HepG2 (cell line): Measurements from ENCODE around the gene OAF. TPM values are rescaled to one million over a fixed set of nuclear protein-coding genes. Genes with fewer than 3 reads are reported as not detected.
A peak's percentile ranks its signal among the peaks of the same experiment; 100 is the strongest.

Source experiments
- CREBL2 ChIP-seq: sonication (generic); formaldehyde crosslinking; IDR thresholded peaks from 2 replicates; pipeline ENCODE4 v1.8.1; 2023; ENCODE audit warnings: missing genetic modification reagents, mild to moderate bottlenecking, borderline replicate concordance
- DBP ChIP-seq: sonication (generic); formaldehyde crosslinking; IDR thresholded peaks from 2 replicates; pipeline ENCODE4 v1.4.0; 2020; ENCODE audit warnings: missing genetic modification reagents; ENCODE audit errors: not compliant biosample characterization
- ELF4 ChIP-seq: sonication (generic); formaldehyde crosslinking; IDR thresholded peaks from 2 replicates; pipeline ENCODE4 v1.5.0; 2020; ENCODE audit warnings: missing genetic modification reagents, mild to moderate bottlenecking, moderate library complexity, borderline replicate concordance
- FOXA1 ChIP-seq, 2 experiments: fragments of 450-650 bp in 1 of 2; sonication (generic) in 1 of 2; formaldehyde crosslinking in 1 of 2; IDR thresholded peaks; 2 replicates each; pipeline versions ENCODE4 v1.4.0 to v1.6.1; 2016 to 2020; ENCODE audit warnings: missing genetic modification reagents in 1 of 2
- HNF1B ChIP-seq: sonication (generic); formaldehyde crosslinking; IDR thresholded peaks from 2 replicates; pipeline ENCODE4 v1.5.1; 2020; ENCODE audit warnings: mild to moderate bottlenecking, moderate library complexity, missing genetic modification reagents
- HNF4G ChIP-seq, 2 experiments: sonication (generic) in 1 of 2; formaldehyde crosslinking in 1 of 2; IDR thresholded peaks; 2 replicates each; pipeline versions ENCODE4 v1.4.0 to v1.6.1; 2011 to 2020; ENCODE audit warnings: borderline replicate concordance in 2 of 2, low read depth in 2 of 2, mild to moderate bottlenecking in 2 of 2, low read length in 1 of 2, missing genetic modification reagents in 1 of 2, moderate library complexity in 1 of 2
- JUND ChIP-seq: sonication (generic); formaldehyde crosslinking; IDR thresholded peaks from 2 replicates; pipeline ENCODE4 v1.8.0; 2022; ENCODE audit warnings: mild to moderate bottlenecking, missing genetic modification reagents
- MTF1 ChIP-seq: sonication (generic); formaldehyde crosslinking; IDR thresholded peaks from 2 replicates; pipeline ENCODE4 v1.5.0; 2020; ENCODE audit warnings: missing genetic modification reagents
- PCBP2 ChIP-seq: fragments of 200-400 bp; formaldehyde crosslinking; optimal IDR thresholded peaks from 2 replicates; pipeline ENCODE3; 2018; ENCODE audit warnings: low read length, low read depth; ENCODE audit not compliant: poor library complexity, severe bottlenecking
- RXRA ChIP-seq: sonication (generic); formaldehyde crosslinking; IDR thresholded peaks from 2 replicates; pipeline ENCODE4 v1.5.1; 2020; ENCODE audit warnings: missing genetic modification reagents
- STAG1 ChIP-seq: sonication (generic); formaldehyde crosslinking; IDR thresholded peaks from 2 replicates; pipeline ENCODE4 v1.4.0; 2020; ENCODE audit warnings: missing genetic modification reagents
- TBX3 ChIP-seq: fragments of 450-650 bp; IDR thresholded peaks from 2 replicates; pipeline ENCODE4 v1.6.1; 2017; ENCODE audit warnings: antibody characterized with exemption, mild to moderate bottlenecking, inconsistent platforms, borderline replicate concordance
- TEAD3 ChIP-seq: optimal IDR thresholded peaks from 2 replicates; pipeline ENCODE3; 2016; ENCODE audit warnings: borderline replicate concordance
- WIZ ChIP-seq: sonication (generic); formaldehyde crosslinking; IDR thresholded peaks from 2 replicates; pipeline ENCODE4 v1.5.1; 2020; ENCODE audit warnings: mild to moderate bottlenecking, missing genetic modification reagents
- ZEB1 ChIP-seq: IDR thresholded peaks from 2 replicates; pipeline ENCODE4 v1.6.1; 2012; ENCODE audit warnings: mild to moderate bottlenecking, low read depth, inconsistent platforms; ENCODE audit not compliant: insufficient replicate concordance
- ZMAT5 ChIP-seq: sonication (generic); formaldehyde crosslinking; IDR thresholded peaks from 2 replicates; pipeline ENCODE4 v1.5.0; 2020; ENCODE audit warnings: mild to moderate bottlenecking, low read depth, missing genetic modification reagents, borderline replicate concordance
- ZNF207 ChIP-seq: fragments of 450-650 bp; IDR thresholded peaks from 2 replicates; pipeline ENCODE4 v1.6.1; 2016; ENCODE audit warnings: antibody characterized with exemption, borderline replicate concordance
- ZNF660 ChIP-seq: sonication (generic); formaldehyde crosslinking; IDR thresholded peaks from 2 replicates; pipeline ENCODE4 v1.5.1; 2020; ENCODE audit warnings: mild to moderate bottlenecking, low read depth, missing genetic modification reagents, borderline replicate concordance
- ZNF687 ChIP-seq: sonication (generic); formaldehyde crosslinking; IDR thresholded peaks from 2 replicates; pipeline ENCODE4 v1.5.1; 2020; ENCODE audit warnings: mild to moderate bottlenecking, missing genetic modification reagents, moderate library complexity
- ZNF775 ChIP-seq: sonication (generic); formaldehyde crosslinking; IDR thresholded peaks from 2 replicates; pipeline ENCODE4 v1.4.0; 2020; ENCODE audit warnings: missing genetic modification reagents, mild to moderate bottlenecking, moderate library complexity, borderline replicate concordance
- ZNF780A ChIP-seq: sonication (generic); formaldehyde crosslinking; IDR thresholded peaks from 2 replicates; pipeline ENCODE4 v1.8.0; 2022; ENCODE audit warnings: mild to moderate bottlenecking, missing genetic modification reagents, moderate library complexity
- polyA plus RNA-seq, 8 experiments: library from polyadenylated mRNA; depleted of rRNA in 3 of 8; stranded (reverse) in 7 of 8; unstranded in 1 of 8; fragments of >200 nt; fragmentation: Illumina TruSeq in 4 of 8; extraction: Trizol in 4 of 8; gene quantifications; 2 replicates each; pipeline versions ENCODE4 v1.2.1 to v1.2.3, GENCODE V29; 2011 to 2016; ENCODE audit warnings: low read depth in 4 of 8, missing spikeins in 1 of 8, mixed read lengths in 1 of 8; ENCODE audit not compliant: insufficient read depth in 1 of 8
- total RNA-seq, 5 experiments: library from RNA; depleted of rRNA; stranded (reverse); fragments of >200 nt; fragmentation: Illumina TruSeq; extraction: Trizol; gene quantifications; 2 replicates each; pipeline ENCODE4 v1.2.3, GENCODE V29; 2016; ENCODE audit warnings: low read depth in 1 of 5

OAF gene
- total and polyA plus RNA-seq, 2 of the 13 experiments (the other 11 are each of a cell fraction or from before 2014, with no cell fraction given), result 63.7 to 94.6 TPM

GRCh38 chr11:120172054-120172911 is 38.5 kb upstream of the OAF start (continued):
- TF ChIP-seq FOXA1 (IDR thresholded peaks at IDR 0.05) (no peak), FOXA1 (CRISPR knock-in tag; IDR thresholded peaks at IDR 0.05) (no peak), ZNF780A (CRISPR knock-in tag) (no peak), TEAD3 (CRISPR knock-in tag) (peak; percentile 24), ZNF687 (CRISPR knock-in tag) (peak; percentile 47), HNF1B (0 out of 2 replicates have a peak, but pooled peaks have one; percentile 22), ZNF207 (no peak), ELF4 (CRISPR knock-in tag) (no peak), ZEB1 (no peak), PCBP2 (no peak), DBP (CRISPR knock-in tag) (no peak), ZNF660 (CRISPR knock-in tag) (no peak), CREBL2 (no peak), RXRA (CRISPR knock-in tag) (peak; percentile 36; the same call in 1 of the 2 replicates), JUND (CRISPR knock-in tag) (no peak), ZMAT5 (no peak), HNF4G (IDR thresholded peaks at IDR 0.05; ENCODE audit: borderline replicate concordance, low read depth, low read length) (no peak), HNF4G (CRISPR knock-in tag; IDR thresholded peaks at IDR 0.05; ENCODE audit: borderline replicate concordance, low read depth) (0 out of 2 replicates have a peak, but pooled peaks have one; percentile 43), ZNF775 (CRISPR knock-in tag) (no peak), WIZ (CRISPR knock-in tag) (no peak), STAG1 (CRISPR knock-in tag) (peak; percentile 98), MTF1 (CRISPR knock-in tag) (no peak), TBX3 (no peak)
